ENCODE data around the gene ATP6V1G2.
A peak's percentile ranks its signal among the peaks of the same experiment; 100 is the strongest.
"Not testable (repeated sequence)": the region's sequence is repeated elsewhere in the genome, so short reads cannot be mapped to it uniquely, and the experiment has no call there.

Gene ATP6V1G2

DNA sequence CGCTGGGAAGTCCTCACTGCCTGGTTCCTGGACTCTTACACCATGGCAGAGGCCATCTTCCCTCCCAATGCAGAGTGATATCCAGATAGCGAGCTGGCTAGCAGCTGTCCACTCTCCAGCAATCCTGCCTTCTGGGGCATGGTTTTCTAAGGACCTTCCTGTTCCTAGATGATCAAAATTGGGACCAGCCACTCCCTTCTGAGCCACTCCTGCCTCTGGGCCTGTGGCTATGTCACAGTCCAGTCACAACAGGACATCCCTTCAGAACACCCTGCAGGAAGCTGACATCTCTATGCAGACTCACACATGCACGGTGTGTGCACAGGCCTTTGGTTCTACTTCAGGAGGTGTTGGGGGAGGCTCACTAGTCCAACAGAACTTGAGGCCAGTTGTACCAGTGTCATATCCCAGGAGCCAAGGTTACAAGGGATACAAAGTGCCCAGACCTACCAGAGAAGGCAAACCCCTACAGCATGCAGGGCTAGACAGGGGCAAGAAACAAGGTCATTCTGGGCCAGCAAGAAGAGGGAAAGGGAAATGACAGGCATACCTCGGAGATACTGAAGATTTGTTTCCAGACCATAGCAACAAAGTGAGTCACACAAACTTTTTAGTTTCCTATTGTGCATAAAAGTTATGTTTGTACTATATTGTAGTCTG is 20.3 kb downstream of the ATP6V1G2 start:
- no peak for DNase-seq

DNA sequence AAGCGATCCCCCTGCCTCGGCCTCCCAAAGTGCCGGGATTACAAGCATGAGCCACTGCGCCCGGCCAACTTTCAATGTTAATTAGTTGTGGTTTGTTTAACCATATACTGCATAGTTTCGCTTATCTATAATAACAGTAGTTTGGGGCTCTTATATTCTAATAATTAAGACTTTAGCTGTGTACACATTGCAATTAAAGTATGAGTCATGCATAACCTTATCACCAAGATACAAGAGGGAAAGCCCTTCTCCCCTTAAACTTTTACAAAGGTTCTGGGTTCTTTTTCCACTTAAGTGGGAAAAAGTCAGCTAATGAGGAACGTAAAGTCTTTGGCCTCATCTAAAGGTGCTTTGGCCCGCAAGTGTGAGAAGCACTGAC is 20.9 kb downstream of the ATP6V1G2 start:
- DNase-seq = no peak

DNA sequence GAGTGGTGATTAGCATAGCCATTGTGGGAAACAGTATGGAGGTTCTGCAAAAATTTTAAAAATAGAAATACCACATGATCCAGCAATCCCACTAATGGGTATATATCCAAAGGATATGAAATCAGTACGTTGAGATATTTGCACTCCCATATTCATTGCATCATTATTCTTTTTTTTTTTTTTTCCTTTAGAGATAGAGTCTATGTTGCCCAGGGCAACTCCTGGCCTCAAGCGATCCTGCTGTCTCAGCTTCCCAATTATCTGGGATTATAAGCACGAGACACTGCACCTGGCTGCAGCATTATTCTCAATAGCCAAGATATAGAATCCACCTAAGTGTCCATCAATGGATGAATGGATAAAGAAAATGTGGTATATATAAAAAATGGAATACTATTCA is 24.6 kb downstream of the ATP6V1G2 start:
- DNase-seq = no peak

GRCh38 chr6:31513456-31514165 is 32.8 kb downstream of the ATP6V1G2 start:
- no peak for DNase-seq

GRCh38 chr6:31510007-31510406 is 36.4 kb downstream of the ATP6V1G2 start:
- no peak for DNase-seq

DNA sequence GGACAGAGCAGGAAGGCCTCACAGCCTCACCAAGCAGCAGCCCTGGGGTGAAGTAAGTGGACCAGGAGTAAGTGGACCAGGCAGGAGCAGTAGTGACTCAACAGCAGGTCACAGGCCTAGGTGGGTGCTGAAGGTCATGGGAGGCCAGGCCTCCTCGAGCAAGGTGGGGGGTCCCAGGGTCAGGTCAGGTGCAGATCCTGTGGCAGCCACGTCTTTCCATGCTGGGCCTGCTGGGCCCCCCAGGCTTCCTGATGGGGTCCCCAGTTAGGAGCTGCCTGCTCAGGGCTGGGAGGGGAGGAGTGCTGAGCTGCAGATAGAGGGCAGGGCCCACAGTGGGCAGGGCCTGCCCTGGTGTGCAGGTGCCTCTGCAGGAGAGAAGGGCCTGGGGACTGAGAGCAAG is 37.4 kb downstream of the ATP6V1G2 start:
- DNase-seq = not testable (repeated sequence)

- DNase-seq = no peak
Measured at GRCh38 chr6:31502586-31502985, 43.8 kb downstream of the ATP6V1G2 start.

- DNase-seq = not testable (repeated sequence)
Measured at GRCh38 chr6:31499648-31500047, 46.8 kb downstream of the ATP6V1G2 start.

- DNase-seq = no peak
Measured at GRCh38 chr6:31498748-31499147, 47.7 kb downstream of the ATP6V1G2 start.

DNA sequence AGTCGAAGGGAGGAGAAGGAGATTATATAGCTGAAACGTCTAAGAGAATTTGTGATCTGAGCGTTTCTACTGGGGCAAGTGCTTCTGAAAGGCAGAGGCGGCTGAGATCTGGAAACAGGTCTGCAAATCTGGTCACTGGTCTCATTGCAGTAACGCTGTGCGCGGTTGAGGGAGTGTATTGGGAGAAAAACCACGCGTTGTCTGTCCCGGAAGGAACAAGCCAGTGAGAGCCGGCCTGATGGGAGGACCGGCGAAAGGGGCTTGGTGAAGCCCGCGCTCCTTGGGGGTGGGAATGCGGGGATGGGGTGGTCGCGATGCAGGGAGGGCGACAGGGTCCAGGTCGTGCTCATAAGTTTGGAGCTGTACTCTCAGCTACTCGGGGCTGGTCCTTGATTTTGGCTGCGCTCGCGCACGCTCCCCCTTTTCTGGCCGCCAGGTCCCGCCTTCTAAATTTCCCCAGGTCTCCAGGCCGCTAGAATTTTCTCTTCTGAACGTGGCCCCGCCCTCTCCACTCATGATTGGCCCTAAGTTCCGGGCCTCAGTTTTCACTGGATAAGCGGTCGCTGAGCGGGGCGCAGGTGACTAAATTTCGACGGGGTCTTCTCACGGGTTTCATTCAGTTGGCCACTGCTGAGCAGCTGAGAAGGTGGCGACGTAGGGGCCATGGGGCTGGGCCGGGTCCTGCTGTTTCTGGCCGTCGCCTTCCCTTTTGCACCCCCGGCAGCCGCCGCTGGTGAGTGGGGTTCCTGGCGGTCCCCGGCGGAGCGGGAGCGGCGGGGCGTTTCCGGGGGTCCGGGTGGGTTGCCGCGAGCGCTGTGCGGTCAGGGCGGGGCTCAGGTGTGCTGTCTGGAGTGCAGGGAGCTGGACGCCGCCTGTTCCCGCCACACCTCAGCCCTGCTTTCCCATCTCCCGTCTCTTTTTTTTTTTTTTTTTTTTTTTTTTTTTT is 48.6 kb downstream of the ATP6V1G2 start, which contains the start of gene MICB:
MICB (plus strand) TSS at position 615 of the 946 bp plus-strand sequence; CDS start at position 664, 49 bp downstream.
- peak; percentile 97 for DNase-seq

DNA sequence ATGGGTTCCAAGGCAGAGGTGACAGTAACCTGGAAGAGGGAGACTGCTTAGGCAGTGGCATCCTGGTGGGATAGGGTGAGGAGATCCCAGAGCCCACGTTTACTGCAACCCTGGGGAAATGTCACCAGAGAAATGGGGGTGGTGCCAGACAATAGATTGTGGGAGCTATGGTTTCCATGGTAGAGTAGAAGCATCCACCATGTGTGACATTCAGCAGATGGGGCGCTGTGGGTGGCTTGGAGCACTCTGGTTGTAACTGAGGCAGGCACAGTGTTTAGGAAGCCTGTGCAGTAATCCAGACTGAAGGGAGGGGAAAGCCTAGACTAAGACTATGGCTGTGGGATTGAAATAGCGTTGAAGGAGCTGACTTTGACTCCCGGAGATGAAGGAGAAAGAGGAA is 49.6 kb downstream of the ATP6V1G2 start:
- not testable (repeated sequence) for DNase-seq

GRCh38 chr6:31495580-31495979 is 50.8 kb downstream of the ATP6V1G2 start:
- no peak for DNase-seq
